Astrocyte (in vitro differentiated cells and primary cell): Measurements from ENCODE around the gene CRADD. TPM values are rescaled to one million over a fixed set of nuclear protein-coding genes. Genes with fewer than 3 reads are reported as not detected.

Source experiments
- DNase-seq: peaks from one replicate; pipeline ENCODE4 v3.0.0-alpha.2; 2010; ENCODE audit warnings: low read depth
- FAIRE-seq: peaks from 2 replicates; lab custom pipeline; 2011; peaks lifted over from hg19 to GRCh38; lab: Jason Lieb, UNC
- H2AFZ ChIP-seq: 2 replicates; pipeline ENCODE4 v1.6.0; 2012; ENCODE audit warnings: low read depth, low read length, inconsistent platforms
- H3K27ac ChIP-seq: 2 replicates; pipeline ENCODE4 v1.5.1; 2011; ENCODE audit warnings: low read depth, low read length, inconsistent platforms
- H3K27me3 ChIP-seq: 2 replicates; pipeline ENCODE4 v1.6.0; 2011; ENCODE audit warnings: low read length, inconsistent platforms; ENCODE audit not compliant: insufficient read depth
- H3K36me3 ChIP-seq: 2 replicates; pipeline ENCODE4 v1.5.1; 2011; ENCODE audit warnings: low read length, inconsistent platforms; ENCODE audit not compliant: insufficient read depth
- H3K4me1 ChIP-seq: 2 replicates; pipeline ENCODE4 v1.5.1; 2011; ENCODE audit warnings: low read length, inconsistent platforms; ENCODE audit not compliant: insufficient read depth
- H3K4me2 ChIP-seq: 2 replicates; pipeline ENCODE4 v1.6.0; 2012; ENCODE audit warnings: low read length, inconsistent platforms
- H3K4me3 ChIP-seq: 2 replicates; pipeline ENCODE4 v1.5.1; 2011; ENCODE audit warnings: low read depth, mild to moderate bottlenecking, low read length, inconsistent platforms; ENCODE audit not compliant: insufficient read depth
- H3K79me2 ChIP-seq: 2 replicates; pipeline ENCODE4 v1.6.0; 2012; ENCODE audit warnings: mild to moderate bottlenecking, low read length, inconsistent platforms; ENCODE audit not compliant: insufficient read depth
- H3K9ac ChIP-seq: 2 replicates; pipeline ENCODE4 v1.6.0; 2012; ENCODE audit warnings: mild to moderate bottlenecking, low read length, inconsistent platforms
- H3K9me3 ChIP-seq: 2 replicates; pipeline ENCODE4 v1.5.1; 2012; ENCODE audit warnings: low read depth, mild to moderate bottlenecking, low read length, inconsistent platforms; ENCODE audit not compliant: insufficient read depth
- H4K20me1 ChIP-seq: 2 replicates; pipeline ENCODE4 v1.6.0; 2012; ENCODE audit warnings: low read length, inconsistent platforms; ENCODE audit not compliant: insufficient read depth
- H3K27ac Mint-ChIP-seq: one replicate; pipeline ENCODE4 v1.8.0; 2021; ENCODE audit warnings: mild to moderate bottlenecking, mixed read lengths; ENCODE audit not compliant: unreplicated experiment
- H3K27me3 Mint-ChIP-seq: one replicate; pipeline ENCODE4 v1.8.0; 2021; ENCODE audit warnings: low read depth, mixed read lengths; ENCODE audit not compliant: unreplicated experiment
- H3K36me3 Mint-ChIP-seq: one replicate; pipeline ENCODE4 v1.8.0; 2021; ENCODE audit warnings: low read depth, mixed read lengths; ENCODE audit not compliant: unreplicated experiment
- H3K4me1 Mint-ChIP-seq: one replicate; pipeline ENCODE4 v1.8.0; 2021; ENCODE audit warnings: low read depth, mixed read lengths; ENCODE audit not compliant: unreplicated experiment
- H3K4me3 Mint-ChIP-seq: one replicate; pipeline ENCODE4 v1.8.0; 2021; ENCODE audit warnings: mild to moderate bottlenecking, moderate library complexity, mixed read lengths; ENCODE audit not compliant: unreplicated experiment
- H3K9me3 Mint-ChIP-seq: one replicate; pipeline ENCODE4 v1.8.0; 2021; ENCODE audit warnings: mild to moderate bottlenecking, mixed read lengths; ENCODE audit not compliant: unreplicated experiment
- EZH2 ChIP-seq: IDR thresholded peaks from 2 replicates; pipeline ENCODE4 v1.6.1; 2012; ENCODE audit warnings: mild to moderate bottlenecking, low read length, inconsistent platforms; ENCODE audit not compliant: insufficient read depth
- total RNA-seq: library from RNA; stranded (reverse); gene quantifications from 2 replicates; pipeline ENCODE4 v1.2.1, GENCODE V29; 2021
- TF ChIP-seq, protein P1 (sequence below): IDR thresholded peaks from 2 replicates; pipeline ENCODE4 v1.5.1; 2011; ENCODE audit warnings: low read depth, mild to moderate bottlenecking, inconsistent platforms, low read length, moderate library complexity; ENCODE audit not compliant: insufficient read depth

Gene CRADD
- total RNA-seq, 1 donor from 2014 or later: 8.8 TPM

DNA sequence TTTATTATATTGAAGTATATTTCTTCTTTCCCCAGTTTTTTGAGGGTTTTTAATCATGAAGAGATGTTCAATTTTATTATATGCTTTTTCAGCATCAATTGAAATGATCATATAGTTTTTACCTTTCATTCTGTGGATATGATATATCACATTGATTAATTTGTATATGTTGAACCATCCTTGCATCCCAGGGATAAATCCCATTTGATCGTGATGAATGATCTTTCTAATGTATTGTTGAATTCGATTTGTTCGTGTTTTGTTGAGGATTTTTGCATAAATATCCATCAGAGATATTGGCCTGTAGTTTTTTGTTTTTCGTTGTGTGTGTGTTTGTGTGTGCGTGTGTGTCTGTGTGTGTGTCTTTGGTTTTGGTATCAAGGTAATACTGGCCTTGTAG lies 196.4 kb downstream of the CRADD start:
- no peak overlapping the region for H3K27ac ChIP-seq
- Mint-ChIP-seq H3K9me3 (peaks cover 23% of the 10 kb centered on the region), H3K27ac (no peak overlapping the region), H3K27me3 (no peaks in the 10 kb centered on the region), H3K36me3 (no peaks in the 10 kb centered on the region), H3K4me1 (no peaks in the 10 kb centered on the region), H3K4me3 (no peak overlapping the region)
- H3K9ac ChIP-seq: no peak overlapping the region
- H3K4me1 ChIP-seq: no peaks in the 10 kb centered on the region
- no peaks in the 10 kb centered on the region for H3K79me2 ChIP-seq
- no peak overlapping the region for H3K4me3 ChIP-seq
- H3K4me2 ChIP-seq: no peak overlapping the region
- no peaks in the 10 kb centered on the region for H4K20me1 ChIP-seq
- H2AFZ ChIP-seq: no peak overlapping the region
- H3K9me3 ChIP-seq: no peaks in the 10 kb centered on the region
- DNase-seq: no peak
- H3K36me3 ChIP-seq: no peaks in the 10 kb centered on the region
- TF ChIP-seq, protein P1, sequence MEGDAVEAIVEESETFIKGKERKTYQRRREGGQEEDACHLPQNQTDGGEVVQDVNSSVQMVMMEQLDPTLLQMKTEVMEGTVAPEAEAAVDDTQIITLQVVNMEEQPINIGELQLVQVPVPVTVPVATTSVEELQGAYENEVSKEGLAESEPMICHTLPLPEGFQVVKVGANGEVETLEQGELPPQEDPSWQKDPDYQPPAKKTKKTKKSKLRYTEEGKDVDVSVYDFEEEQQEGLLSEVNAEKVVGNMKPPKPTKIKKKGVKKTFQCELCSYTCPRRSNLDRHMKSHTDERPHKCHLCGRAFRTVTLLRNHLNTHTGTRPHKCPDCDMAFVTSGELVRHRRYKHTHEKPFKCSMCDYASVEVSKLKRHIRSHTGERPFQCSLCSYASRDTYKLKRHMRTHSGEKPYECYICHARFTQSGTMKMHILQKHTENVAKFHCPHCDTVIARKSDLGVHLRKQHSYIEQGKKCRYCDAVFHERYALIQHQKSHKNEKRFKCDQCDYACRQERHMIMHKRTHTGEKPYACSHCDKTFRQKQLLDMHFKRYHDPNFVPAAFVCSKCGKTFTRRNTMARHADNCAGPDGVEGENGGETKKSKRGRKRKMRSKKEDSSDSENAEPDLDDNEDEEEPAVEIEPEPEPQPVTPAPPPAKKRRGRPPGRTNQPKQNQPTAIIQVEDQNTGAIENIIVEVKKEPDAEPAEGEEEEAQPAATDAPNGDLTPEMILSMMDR: no peak
- no peak for TF ChIP-seq EZH2
- no peaks in the 10 kb centered on the region for H3K27me3 ChIP-seq
- FAIRE-seq: no peak

DNA sequence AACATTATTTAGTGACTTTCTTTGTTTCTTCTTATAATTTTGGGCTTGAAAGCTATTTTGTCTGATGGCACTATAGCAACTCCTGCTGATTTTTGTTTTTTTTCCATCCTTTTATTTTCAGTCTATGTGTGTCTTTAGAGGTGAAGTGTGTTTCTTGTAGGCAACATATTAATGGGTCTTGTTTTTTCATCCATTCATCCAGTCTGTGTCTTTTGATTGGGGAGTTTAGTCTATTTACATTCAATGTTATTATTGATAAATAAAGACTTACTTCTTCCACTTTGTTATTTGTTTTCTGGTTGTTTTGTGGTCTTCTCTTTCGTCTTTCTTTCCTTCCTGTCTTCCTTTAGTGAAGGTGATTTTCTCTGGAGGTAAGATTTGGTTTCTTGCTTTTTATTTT lies 198.0 kb downstream of the CRADD start:
- no peak overlapping the region for H2AFZ ChIP-seq
- H3K4me3 Mint-ChIP-seq: no peak overlapping the region
- DNase-seq: no peak
- no peak for TF ChIP-seq EZH2
- TF ChIP-seq, protein P1: no peak
- no peaks in the 10 kb centered on the region for H3K36me3 ChIP-seq
- no peak for FAIRE-seq
- no peak overlapping the region for H3K4me3 ChIP-seq
- H3K4me2 ChIP-seq: no peak overlapping the region
- no peaks in the 10 kb centered on the region for H3K9me3 ChIP-seq
- no peak overlapping the region for H3K27ac Mint-ChIP-seq
- no peak overlapping the region for H3K9ac ChIP-seq
- H3K4me1 ChIP-seq: peaks cover 7% of the 10 kb centered on the region
- peaks cover 2% of the 10 kb centered on the region for H3K36me3 Mint-ChIP-seq
- peaks cover 19% of the 10 kb centered on the region for H3K9me3 Mint-ChIP-seq
- peaks cover 3% of the 10 kb centered on the region for H3K4me1 Mint-ChIP-seq
- no peaks in the 10 kb centered on the region for H3K27me3 ChIP-seq
- H4K20me1 ChIP-seq: no peaks in the 10 kb centered on the region
- H3K27me3 Mint-ChIP-seq: no peaks in the 10 kb centered on the region
- H3K79me2 ChIP-seq: no peaks in the 10 kb centered on the region
- no peak overlapping the region for H3K27ac ChIP-seq

DNA sequence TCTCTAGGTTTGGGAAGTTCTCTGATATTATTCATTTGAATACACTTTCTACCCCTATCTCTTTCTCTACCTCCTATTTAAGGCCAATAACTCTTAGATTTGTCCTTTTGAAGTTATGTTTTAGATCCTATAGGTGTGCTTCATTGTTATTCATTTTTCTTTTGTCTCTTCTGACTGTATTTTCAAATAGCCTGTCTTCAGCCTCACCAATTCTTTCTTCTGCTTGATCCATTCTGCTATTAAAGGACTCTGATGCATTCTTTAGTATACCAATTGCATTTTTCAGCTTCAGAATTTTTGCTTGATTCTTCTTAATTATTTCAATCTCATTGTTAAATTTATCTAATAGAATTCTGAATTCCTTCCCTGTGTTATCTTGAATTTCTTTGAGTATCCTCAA lies 199.2 kb downstream of the CRADD start:
- H3K36me3 ChIP-seq: no peaks in the 10 kb centered on the region
- FAIRE-seq (no peak), DNase-seq (no peak)
- Mint-ChIP-seq H3K4me1 (peaks cover 9% of the 10 kb centered on the region), H3K4me3 (no peak overlapping the region), H3K36me3 (peaks cover 2% of the 10 kb centered on the region), H3K9me3 (peaks cover 17% of the 10 kb centered on the region), H3K27ac (no peak overlapping the region), H3K27me3 (no peaks in the 10 kb centered on the region)
- H2AFZ ChIP-seq: no peak overlapping the region
- no peak overlapping the region for H3K9ac ChIP-seq
- no peaks in the 10 kb centered on the region for H4K20me1 ChIP-seq
- no peaks in the 10 kb centered on the region for H3K27me3 ChIP-seq
- H3K4me1 ChIP-seq: peaks cover 12% of the 10 kb centered on the region
- no peak overlapping the region for H3K4me2 ChIP-seq
- no peak for TF ChIP-seq EZH2
- TF ChIP-seq, protein P1: no peak
- H3K4me3 ChIP-seq: no peak overlapping the region
- H3K27ac ChIP-seq: no peak overlapping the region
- H3K9me3 ChIP-seq: no peaks in the 10 kb centered on the region
- H3K79me2 ChIP-seq: no peaks in the 10 kb centered on the region
